ENCODE measurements around the gene NELL1.

DNA sequence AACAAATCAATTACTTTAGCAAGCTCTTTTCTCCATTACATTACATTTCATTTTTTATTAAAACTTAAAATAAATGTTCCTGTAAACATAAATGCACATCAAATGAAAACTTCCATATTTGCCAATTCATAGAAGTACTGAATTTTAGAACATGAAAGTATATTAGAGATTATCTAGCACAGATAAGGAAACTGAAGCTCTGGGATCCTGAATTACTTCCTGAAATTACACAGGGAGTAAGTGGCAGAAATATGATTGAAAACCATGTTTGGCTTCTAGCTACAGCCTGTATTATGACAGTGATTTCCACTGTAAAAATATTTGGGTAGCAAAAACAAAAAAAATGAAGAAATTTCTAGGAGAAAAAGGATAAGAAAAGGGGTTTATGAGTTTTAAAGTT lies 387.3 kb downstream of the NELL1 start:
- TF ChIP-seq, protein P1, sequence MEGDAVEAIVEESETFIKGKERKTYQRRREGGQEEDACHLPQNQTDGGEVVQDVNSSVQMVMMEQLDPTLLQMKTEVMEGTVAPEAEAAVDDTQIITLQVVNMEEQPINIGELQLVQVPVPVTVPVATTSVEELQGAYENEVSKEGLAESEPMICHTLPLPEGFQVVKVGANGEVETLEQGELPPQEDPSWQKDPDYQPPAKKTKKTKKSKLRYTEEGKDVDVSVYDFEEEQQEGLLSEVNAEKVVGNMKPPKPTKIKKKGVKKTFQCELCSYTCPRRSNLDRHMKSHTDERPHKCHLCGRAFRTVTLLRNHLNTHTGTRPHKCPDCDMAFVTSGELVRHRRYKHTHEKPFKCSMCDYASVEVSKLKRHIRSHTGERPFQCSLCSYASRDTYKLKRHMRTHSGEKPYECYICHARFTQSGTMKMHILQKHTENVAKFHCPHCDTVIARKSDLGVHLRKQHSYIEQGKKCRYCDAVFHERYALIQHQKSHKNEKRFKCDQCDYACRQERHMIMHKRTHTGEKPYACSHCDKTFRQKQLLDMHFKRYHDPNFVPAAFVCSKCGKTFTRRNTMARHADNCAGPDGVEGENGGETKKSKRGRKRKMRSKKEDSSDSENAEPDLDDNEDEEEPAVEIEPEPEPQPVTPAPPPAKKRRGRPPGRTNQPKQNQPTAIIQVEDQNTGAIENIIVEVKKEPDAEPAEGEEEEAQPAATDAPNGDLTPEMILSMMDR (IDR thresholded peaks at IDR 0.05): no peak
- TF ChIP-seq POLR2AphosphoS5 (IDR thresholded peaks at IDR 0.05): no peak
- TF ChIP-seq POLR2A (IDR thresholded peaks at IDR 0.05): no peak

Measured in upper lobe of left lung (tissue), 4 donors.